Effector memory CD4-positive, alpha-beta T cell (primary cell): Measurements from ENCODE around the gene NAA16.

ENCODE experiments used
- DNase-seq, 3 donors: peaks; one replicate each; pipeline ENCODE4 v3.0.0-alpha.2; 2020
- H3K27ac ChIP-seq: 2 replicates; pipeline ENCODE4 v1.7.0; 2013; ENCODE audit warnings: mild to moderate bottlenecking, low read length, moderate library complexity; ENCODE audit not compliant: insufficient read depth, poor library complexity, severe bottlenecking
- H3K27me3 ChIP-seq: replicated peaks from 2 replicates; pipeline ENCODE4 v1.7.0; 2013; ENCODE audit warnings: mild to moderate bottlenecking, low read length; ENCODE audit not compliant: insufficient read depth, control insufficient read depth, poor library complexity, severe bottlenecking
- H3K36me3 ChIP-seq: 2 replicates; pipeline ENCODE4 v1.7.0; 2013; ENCODE audit warnings: mild to moderate bottlenecking, low read length, moderate library complexity; ENCODE audit not compliant: control insufficient read depth, insufficient read depth
- H3K4me1 ChIP-seq: 2 replicates; pipeline ENCODE4 v1.7.0; 2013; ENCODE audit warnings: low read length, mild to moderate bottlenecking; ENCODE audit not compliant: control insufficient read depth, insufficient read depth, poor library complexity, severe bottlenecking
- H3K4me3 ChIP-seq: 2 replicates; pipeline ENCODE4 v1.7.0; 2013; ENCODE audit warnings: low read length, low read depth, mild to moderate bottlenecking; ENCODE audit not compliant: insufficient read depth, poor library complexity, severe bottlenecking
- H3K9me3 ChIP-seq: 2 replicates; pipeline ENCODE4 v1.7.0; 2013; ENCODE audit warnings: mild to moderate bottlenecking, low read length, moderate library complexity; ENCODE audit not compliant: control insufficient read depth

The NAA16 gene

DNA sequence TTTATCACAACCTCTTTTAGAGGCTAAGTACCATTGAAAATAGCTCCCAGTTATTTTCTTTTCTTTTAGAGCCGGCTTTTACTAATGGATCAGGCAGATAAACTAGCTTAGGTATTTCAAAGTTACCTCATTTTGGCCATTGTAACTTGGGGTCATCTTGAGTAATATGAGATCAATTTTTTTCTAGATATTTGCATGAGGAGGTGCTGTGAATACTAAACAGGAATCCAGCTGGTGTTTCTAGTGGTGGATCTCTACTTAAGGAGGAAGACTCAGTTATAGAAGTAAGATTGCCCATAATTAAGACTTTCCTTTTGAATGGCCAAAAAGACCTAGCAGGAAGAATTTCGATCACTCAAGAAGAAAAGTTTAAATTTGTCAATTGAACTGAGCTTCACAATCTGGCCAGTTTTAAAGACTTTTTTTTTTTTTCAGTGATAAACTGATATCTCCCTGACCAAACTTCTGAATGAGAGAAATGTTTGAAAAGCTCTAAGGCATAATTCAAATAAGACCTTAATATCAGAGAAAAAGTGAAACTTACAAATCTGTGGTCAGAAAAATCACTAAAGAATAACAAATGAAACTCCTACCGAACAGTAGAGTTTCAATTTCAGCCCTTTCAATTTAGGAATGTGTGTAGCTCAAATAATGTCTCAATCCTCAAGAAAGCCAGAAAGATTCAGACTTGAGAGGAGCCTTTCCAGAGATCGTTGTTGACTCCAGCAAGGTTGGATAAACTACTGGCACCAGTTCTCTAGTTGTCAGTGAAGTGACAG lies 11.6 kb upstream of the NAA16 start:
- no peaks in the 10 kb centered on the region for H3K36me3 ChIP-seq
- H3K27me3 ChIP-seq = no peaks in the 10 kb centered on the region
- H3K4me1 ChIP-seq = no peaks in the 10 kb centered on the region
- H3K27ac ChIP-seq = no peak overlapping the region
- DNase-seq = no peak
- H3K9me3 ChIP-seq = no peaks in the 10 kb centered on the region
- no peak overlapping the region for H3K4me3 ChIP-seq

DNA sequence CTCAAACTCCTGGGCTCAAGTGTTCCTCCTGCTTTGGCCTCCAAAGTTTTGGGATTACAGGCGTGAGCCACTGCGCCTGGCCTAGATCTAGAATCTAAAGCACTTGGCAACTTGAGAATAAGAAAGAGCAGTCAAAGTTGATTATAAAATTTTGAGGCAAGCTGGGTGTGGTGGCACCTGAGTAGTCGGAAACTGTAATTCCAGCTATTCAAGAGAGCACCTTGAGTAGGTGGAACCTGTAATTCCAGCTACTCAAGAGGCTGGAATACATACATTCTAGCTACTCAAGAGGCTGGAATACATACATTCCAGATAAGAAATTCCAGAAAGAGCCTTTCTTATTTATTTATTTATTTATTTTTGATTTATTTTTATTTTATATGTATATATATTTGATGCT lies 8.3 kb upstream of the NAA16 start:
- Histone ChIP-seq H3K36me3 (no peaks in the 10 kb centered on the region), H3K4me1 (no peaks in the 10 kb centered on the region), H3K27ac (no peak overlapping the region), H3K27me3 (no peaks in the 10 kb centered on the region), H3K4me3 (no peak overlapping the region), H3K9me3 (no peaks in the 10 kb centered on the region)
- DNase-seq = no peak

DNA sequence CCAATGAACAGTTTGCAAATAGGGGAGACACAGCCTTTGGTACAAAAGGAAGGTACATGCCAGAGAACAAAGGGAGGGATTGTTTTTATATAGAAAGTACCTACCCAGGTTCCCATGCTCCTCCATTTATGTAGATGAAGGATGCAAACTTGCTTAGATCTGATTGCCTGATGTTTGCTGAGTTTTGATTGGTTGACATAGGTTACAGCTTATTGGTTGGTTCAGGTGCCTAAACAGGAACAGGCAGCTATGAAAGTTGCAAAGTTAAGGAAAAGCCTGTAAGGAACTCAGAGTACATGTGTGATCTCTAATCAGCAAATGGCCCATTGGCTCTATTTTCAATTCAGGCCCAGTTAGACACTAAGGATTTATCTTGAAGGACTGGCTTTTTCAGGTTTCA lies 6.5 kb upstream of the NAA16 start:
- H3K9me3 ChIP-seq = no peaks in the 10 kb centered on the region
- no peak for DNase-seq
- H3K4me1 ChIP-seq = no peaks in the 10 kb centered on the region
- H3K27me3 ChIP-seq = no peaks in the 10 kb centered on the region
- no peaks in the 10 kb centered on the region for H3K36me3 ChIP-seq
- H3K27ac ChIP-seq = no peak overlapping the region
- no peak overlapping the region for H3K4me3 ChIP-seq

DNA sequence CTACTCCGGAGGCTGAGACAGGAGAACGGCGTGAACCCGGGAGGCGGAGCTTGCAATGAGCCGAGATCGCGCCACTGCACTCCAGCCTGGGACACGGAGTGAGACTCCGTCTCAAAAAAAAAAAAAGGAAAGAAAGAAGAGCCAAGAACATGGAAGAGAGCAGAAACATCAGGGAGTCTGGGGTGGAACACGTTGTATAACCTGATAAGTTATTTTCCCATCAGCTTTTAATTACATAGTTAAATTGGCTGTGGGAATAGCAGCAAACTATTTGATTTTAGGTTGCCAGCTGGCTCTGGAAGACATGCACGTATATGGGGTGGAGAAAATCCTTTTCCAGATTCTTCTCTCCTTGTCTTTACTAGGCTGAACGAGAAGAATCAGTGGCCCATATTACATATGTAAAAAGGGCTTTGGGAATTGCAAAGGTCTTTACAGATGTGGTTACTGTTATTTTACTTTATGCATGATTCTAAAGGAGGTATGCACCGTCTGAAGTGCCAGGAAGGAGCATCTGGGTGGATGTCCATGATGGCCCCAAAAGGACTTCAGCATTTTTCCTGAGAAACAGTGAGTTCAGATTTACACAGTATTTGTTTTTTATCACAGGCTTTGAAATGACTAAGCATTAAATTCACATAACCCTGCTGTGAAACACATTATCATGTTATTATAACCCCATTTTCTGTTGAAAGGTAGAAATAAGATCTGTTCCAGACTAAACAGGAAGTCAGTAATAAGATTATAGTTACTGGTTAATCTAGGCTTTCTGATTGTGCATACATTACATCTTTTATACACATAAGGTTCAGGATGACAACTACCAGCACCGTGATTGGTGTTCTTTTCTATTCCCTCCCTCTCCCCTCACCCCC lies 4.6 kb upstream of the NAA16 start:
- Histone ChIP-seq H3K27me3 (no peaks in the 10 kb centered on the region), H3K9me3 (no peaks in the 10 kb centered on the region), H3K4me3 (no peak overlapping the region), H3K36me3 (peaks cover 3% of the 10 kb centered on the region), H3K27ac (no peak overlapping the region), H3K4me1 (no peaks in the 10 kb centered on the region)
- DNase-seq = no peak

DNA sequence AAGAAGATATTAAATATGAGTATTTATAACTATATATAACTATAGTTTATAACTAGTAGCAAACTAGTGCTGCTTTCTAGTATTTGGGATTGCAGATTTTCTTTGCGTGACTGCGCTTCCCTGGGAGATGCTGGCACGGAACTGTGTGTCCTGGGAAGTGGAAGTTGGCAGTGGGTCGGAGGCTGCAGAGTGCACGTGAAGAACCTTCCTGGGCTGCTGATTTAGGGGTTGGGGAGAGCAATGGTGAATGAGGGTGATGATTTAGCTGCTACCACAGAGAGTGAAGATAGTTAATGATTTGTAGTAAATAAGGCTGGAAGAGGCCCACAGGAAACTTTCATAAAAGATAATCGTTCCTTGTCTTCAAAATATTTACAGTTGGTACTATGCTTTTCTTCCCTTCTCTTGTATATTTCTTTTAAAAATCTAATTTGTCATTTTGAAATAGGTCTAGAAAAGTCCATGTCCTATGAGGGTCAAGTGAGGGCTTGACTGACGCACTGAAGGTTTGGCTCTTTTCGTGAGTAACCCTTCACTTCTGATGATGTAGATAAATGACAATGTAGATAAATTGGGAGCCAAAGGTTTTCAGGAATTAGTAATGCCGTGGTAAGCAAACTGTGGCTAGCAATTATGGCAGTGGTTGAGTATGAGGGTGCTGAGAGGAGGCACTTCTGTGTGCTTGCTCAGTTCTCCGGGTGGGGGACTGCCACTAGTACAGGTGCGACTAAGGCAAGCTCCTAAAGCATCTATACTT lies 3.0 kb upstream of the NAA16 start:
- H3K27me3 ChIP-seq = no peaks in the 10 kb centered on the region
- H3K4me3 ChIP-seq = no peak overlapping the region
- no peaks in the 10 kb centered on the region for H3K9me3 ChIP-seq
- no peak overlapping the region for H3K27ac ChIP-seq
- peaks cover 3% of the 10 kb centered on the region for H3K36me3 ChIP-seq
- DNase-seq = no peak
- peaks cover 2% of the 10 kb centered on the region for H3K4me1 ChIP-seq

DNA sequence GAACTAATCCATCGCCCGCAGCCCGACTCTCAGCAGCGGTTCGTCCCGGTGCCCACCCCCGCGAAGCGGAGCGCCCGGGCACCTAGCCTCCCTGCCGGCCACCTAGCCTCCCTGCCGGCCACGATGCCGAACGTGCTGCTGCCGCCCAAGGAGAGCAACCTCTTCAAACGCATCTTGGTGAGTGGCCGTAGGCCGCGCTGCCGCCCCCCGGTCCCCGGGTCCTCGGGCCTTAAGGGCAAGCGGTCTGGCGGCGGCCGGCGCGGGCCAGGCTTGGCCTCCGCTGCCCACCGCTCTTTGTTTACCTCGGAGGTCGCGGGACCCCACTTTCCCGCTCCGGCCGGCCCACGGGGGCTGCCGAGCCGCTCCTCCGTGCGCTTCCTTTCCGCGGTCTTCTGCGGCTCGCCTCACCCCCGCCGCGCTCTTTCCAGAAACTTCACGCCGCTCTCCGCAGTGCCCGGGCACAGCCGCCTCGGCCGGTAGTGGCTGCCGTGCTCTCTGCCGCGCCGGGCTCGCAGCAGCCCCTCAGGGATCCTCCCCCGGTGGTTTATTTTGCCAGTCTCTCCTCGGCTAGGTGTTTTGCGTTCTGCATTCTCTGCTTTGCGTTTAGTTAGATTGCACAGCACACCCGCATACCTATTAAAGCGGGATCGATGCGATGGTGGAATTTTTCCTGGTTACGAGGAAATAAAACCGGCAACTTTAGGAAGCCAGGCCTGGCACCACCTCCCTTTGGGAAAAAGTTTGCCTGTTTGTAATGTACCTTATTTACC lies 524 bp downstream of the NAA16 start:
- H3K4me1 ChIP-seq = peaks cover 23% of the 10 kb centered on the region
- H3K27me3 ChIP-seq = no peaks in the 10 kb centered on the region
- peak; percentile 27 to 31 (median 27) for DNase-seq
- peaks cover 3% of the 10 kb centered on the region for H3K36me3 ChIP-seq
- H3K9me3 ChIP-seq = no peaks in the 10 kb centered on the region
- H3K4me3 ChIP-seq = peak overlapping the region; percentile 99
- H3K27ac ChIP-seq = peak overlapping the region; percentile 88

DNA sequence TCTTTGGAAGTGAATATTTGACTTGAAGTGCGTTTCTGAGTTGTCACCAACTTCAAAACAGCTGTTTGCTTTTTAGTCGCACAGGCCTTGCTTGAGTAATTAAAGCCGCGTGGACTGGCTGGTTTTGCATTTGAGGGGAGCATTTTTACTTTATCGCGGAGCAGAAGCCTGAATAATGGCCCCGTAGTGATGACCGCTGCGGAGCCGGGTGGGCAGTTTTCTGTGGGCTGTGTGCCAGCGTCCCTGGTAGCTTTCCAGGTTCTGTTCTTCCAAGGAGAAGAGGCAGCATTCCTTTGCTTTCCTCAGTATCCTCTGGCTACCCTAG lies 1.1 kb downstream of the NAA16 start:
- Histone ChIP-seq H3K4me3 (peak overlapping the region; percentile 99), H3K4me1 (peaks cover 23% of the 10 kb centered on the region), H3K9me3 (no peaks in the 10 kb centered on the region), H3K36me3 (peaks cover 3% of the 10 kb centered on the region), H3K27me3 (no peaks in the 10 kb centered on the region), H3K27ac (peak overlapping the region; percentile 88)
- DNase-seq = no peak

DNA sequence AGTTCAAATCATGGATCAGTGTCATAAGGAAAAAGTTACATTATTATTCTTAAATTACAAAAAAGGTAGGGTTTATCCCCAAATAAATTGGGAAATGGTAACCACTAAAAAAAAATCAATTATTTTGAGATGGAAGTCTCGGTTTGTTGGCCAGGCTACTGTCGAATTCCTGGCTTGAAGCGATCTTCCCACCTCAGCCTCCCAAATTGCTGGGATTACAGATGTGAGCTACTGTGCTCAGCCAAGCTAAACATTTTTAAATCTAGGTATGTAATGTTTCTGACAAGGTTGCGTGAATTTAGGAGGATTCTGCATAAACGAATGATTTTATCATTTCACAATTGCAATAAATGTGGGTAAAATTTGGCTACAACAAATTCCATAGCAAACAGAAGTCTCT lies 2.0 kb downstream of the NAA16 start:
- Histone ChIP-seq H3K27me3 (no peaks in the 10 kb centered on the region), H3K4me1 (peaks cover 23% of the 10 kb centered on the region), H3K27ac (no peak overlapping the region), H3K9me3 (no peaks in the 10 kb centered on the region), H3K36me3 (peaks cover 3% of the 10 kb centered on the region), H3K4me3 (no peak overlapping the region)
- no peak for DNase-seq

DNA sequence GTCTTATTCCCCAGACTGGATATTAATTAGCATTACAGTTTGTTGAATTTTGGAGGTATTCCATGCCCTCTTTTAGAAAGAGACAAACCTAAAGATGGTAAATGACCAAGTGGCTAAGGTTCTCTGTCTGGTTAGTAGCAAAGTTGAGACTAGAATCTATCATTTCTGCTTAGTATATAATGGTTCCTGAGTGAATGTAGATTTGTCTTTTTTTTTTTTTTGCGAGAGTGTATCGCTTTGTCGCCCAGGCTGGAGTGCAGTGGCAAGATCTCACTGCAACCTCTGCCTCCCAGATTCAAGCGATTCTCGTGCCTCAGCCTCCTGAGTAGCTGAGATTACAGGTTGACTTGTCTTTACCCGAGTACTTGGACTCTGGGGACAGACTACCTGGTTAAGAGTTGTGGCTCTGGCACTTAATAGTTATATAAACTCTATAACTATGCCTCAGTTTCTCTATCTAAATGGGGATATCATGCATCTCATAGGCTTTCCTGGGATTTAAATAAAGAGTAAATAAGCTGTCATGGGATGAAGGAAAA lies 2.7 kb downstream of the NAA16 start:
- H3K27ac ChIP-seq = no peak overlapping the region
- H3K9me3 ChIP-seq = no peaks in the 10 kb centered on the region
- H3K4me3 ChIP-seq = no peak overlapping the region
- no peak for DNase-seq
- no peaks in the 10 kb centered on the region for H3K27me3 ChIP-seq
- H3K4me1 ChIP-seq = peaks cover 23% of the 10 kb centered on the region
- peaks cover 3% of the 10 kb centered on the region for H3K36me3 ChIP-seq
